HepG2 (cell line): ENCODE results near the gene CD93. TPM values are rescaled to one million over a fixed set of nuclear protein-coding genes. Genes with fewer than 3 reads are reported as not detected.

Experiments used
- ATAC-seq: fragments of 200-7000 bp; cut with Tn5 transposase; 3 replicates; pipeline ENCODE4 v1.9.1; 2020; ENCODE audit warnings: mild to moderate bottlenecking, moderate library complexity
- BruUV-seq: library from RNA; stranded (reverse); fragments of 400-500 nt; replicated peaks from 2 replicates; lab custom pipeline; 2021; lab: Mats Ljungman, UMichigan
- CTCF ChIA-PET: fragments of 300-600 bp; formaldehyde crosslinking; extraction: SDS; loops from one replicate; lab custom pipeline; 2021; ENCODE audit warnings: low total read pairs, inconsistent platforms, low intra/inter-chr PET ratio; lab: Yijun Ruan, JAX
- POLR2A ChIA-PET: fragments of 350-600 bp; sonication (Branson Sonifier 250); formaldehyde crosslinking; loops from one replicate; lab custom pipeline; 2020; ENCODE audit warnings: antibody characterized with exemption, inconsistent platforms; lab: Yijun Ruan, JAX
- DNase-seq: peaks from one replicate; pipeline ENCODE4 v3.0.0-alpha.2; 2015; ENCODE audit warnings: low spot score
- FAIRE-seq: peaks from 3 replicates; lab custom pipeline; 2011; peaks lifted over from hg19 to GRCh38; lab: Jason Lieb, UNC
- H2AFZ ChIP-seq: one replicate; pipeline ENCODE4 v1.6.1; 2011; ENCODE audit warnings: low read length, inconsistent platforms
- H3K27ac ChIP-seq: fragments of 300-600 bp; 3 replicates; pipeline ENCODE4 v1.8.0; 2011; ENCODE audit warnings: mixed run types, mild to moderate bottlenecking, mixed read lengths, low read length, inconsistent platforms; ENCODE audit not compliant: insufficient read depth; ENCODE audit errors: extremely low read length
- H3K27me3 ChIP-seq, 2 experiments: fragments of 200-600 bp in 1 of 2; 2 replicates in 1 of 2; 3 replicates in 1 of 2; pipeline versions ENCODE4 v1.6.0 to v1.8.0; 2011; ENCODE audit warnings: low read length in 2 of 2, mild to moderate bottlenecking in 2 of 2, moderate library complexity in 2 of 2, inconsistent platforms in 1 of 2; ENCODE audit not compliant: insufficient read depth in 2 of 2, control insufficient read depth in 1 of 2
- H3K36me3 ChIP-seq, 2 experiments: fragments of 200-600 bp in 1 of 2; replicated peaks in 1 of 2; 2 replicates in 1 of 2; 3 replicates in 1 of 2; pipeline versions ENCODE4 v1.5.1 to v1.8.0; 2011; ENCODE audit warnings: low read length in 2 of 2, inconsistent platforms in 1 of 2; ENCODE audit not compliant: insufficient read depth in 2 of 2, control insufficient read depth in 1 of 2
- H3K4me1 ChIP-seq: 2 replicates; pipeline ENCODE4 v1.5.1; 2012; ENCODE audit warnings: low read length, inconsistent platforms; ENCODE audit not compliant: insufficient read depth
- H3K4me2 ChIP-seq: 2 replicates; pipeline ENCODE4 v1.6.0; 2011; ENCODE audit warnings: low read depth, low read length, inconsistent platforms
- H3K4me3 ChIP-seq, 3 experiments: fragments of 200-600 bp in 1 of 3; sonication (generic), shearing (Covaris generic) in 1 of 3; replicated peaks in 1 of 3; 2 replicates each; pipeline ENCODE4 v1.5.1; 2011 to 2016; ENCODE audit warnings: low read length in 3 of 3, inconsistent platforms in 2 of 3, low read depth in 2 of 3, mild to moderate bottlenecking in 2 of 3, control low read depth in 1 of 3, mixed read lengths in 1 of 3; ENCODE audit not compliant: insufficient read depth in 1 of 3
- H3K79me2 ChIP-seq: one replicate; pipeline ENCODE4 v1.6.1; 2011; ENCODE audit warnings: low read length, inconsistent platforms; ENCODE audit not compliant: insufficient read depth
- H3K9ac ChIP-seq: 2 replicates; pipeline ENCODE4 v1.6.0; 2011; ENCODE audit warnings: mild to moderate bottlenecking, low read depth, low read length, inconsistent platforms; ENCODE audit not compliant: insufficient read depth
- H3K9me3 ChIP-seq: 2 replicates; pipeline ENCODE4 v1.5.1; 2012; ENCODE audit warnings: mild to moderate bottlenecking, low read length
- H4K20me1 ChIP-seq: 2 replicates; pipeline ENCODE4 v1.6.0; 2011; ENCODE audit warnings: inconsistent platforms, mild to moderate bottlenecking, low read length, moderate library complexity; ENCODE audit not compliant: insufficient read depth
- CREM ChIP-seq, 2 experiments: sonication (generic) in 1 of 2; formaldehyde crosslinking in 1 of 2; IDR thresholded peaks; 2 replicates each; pipeline versions ENCODE4 v1.4.0 to v1.6.1; 2016 to 2020; ENCODE audit warnings: antibody characterized with exemption in 1 of 2, mild to moderate bottlenecking in 1 of 2, missing genetic modification reagents in 1 of 2
- FOSL2 ChIP-seq: sonication (generic); formaldehyde crosslinking; IDR thresholded peaks from 2 replicates; pipeline ENCODE4 v1.4.0; 2020; ENCODE audit warnings: missing genetic modification reagents
- GATAD2A ChIP-seq: IDR thresholded peaks from 2 replicates; pipeline ENCODE4 v1.6.1; 2016
- NFATC3 ChIP-seq: sonication (generic); formaldehyde crosslinking; IDR thresholded peaks from 2 replicates; pipeline ENCODE4 v1.5.1; 2020; ENCODE audit warnings: mild to moderate bottlenecking, missing genetic modification reagents
- RCOR2 ChIP-seq: IDR thresholded peaks from 2 replicates; pipeline ENCODE4 v1.6.1; 2016; ENCODE audit warnings: missing biosample characterization, missing genetic modification reagents
- TCF7 ChIP-seq: sonication (generic); IDR thresholded peaks from 2 replicates; pipeline ENCODE4 v1.6.1; 2016; ENCODE audit warnings: antibody characterized with exemption, low read depth
- ZNF224 ChIP-seq: sonication (generic); formaldehyde crosslinking; IDR thresholded peaks from 2 replicates; pipeline ENCODE4 v1.5.0; 2020; ENCODE audit warnings: mild to moderate bottlenecking, missing genetic modification reagents
- ZNF362 ChIP-seq: sonication (generic); formaldehyde crosslinking; IDR thresholded peaks from 2 replicates; pipeline ENCODE4 v1.4.0; 2020; ENCODE audit warnings: missing genetic modification reagents, mild to moderate bottlenecking, borderline replicate concordance
- ZNF615 ChIP-seq: sonication (generic); formaldehyde crosslinking; IDR thresholded peaks from 2 replicates; pipeline ENCODE4 v1.5.0; 2020; ENCODE audit warnings: mild to moderate bottlenecking, missing genetic modification reagents, borderline replicate concordance
- WGBS: methylation state at CpG from one replicate; pipeline ENCODE4 v1.1.6; 2017; ENCODE audit warnings: low lambda C conversion rate; 5-methylcytosine and 5-hydroxymethylcytosine counted together
- in situ Hi-C: cut with HindIII; loops from 2 replicates; pipeline ENCODE4 v1.10.0; 2017; ENCODE audit warnings: low pct_unique_long_range_greater_than_20kb; ENCODE audit not compliant: extremely low pct_ligation_motif_present
- intact Hi-C: fragments of 100-400 bp; cut with micrococcal nuclease; formaldehyde crosslinking; loops from one replicate; pipeline ENCODE4 v1.10.0; 2022; ENCODE audit not compliant: unreplicated experiment
- polyA plus RNA-seq, 8 experiments: library from polyadenylated mRNA; depleted of rRNA in 3 of 8; stranded (reverse) in 7 of 8; unstranded in 1 of 8; fragments of >200 nt; fragmentation: Illumina TruSeq in 4 of 8; extraction: Trizol in 4 of 8; gene quantifications; 2 replicates each; pipeline versions ENCODE4 v1.2.1 to v1.2.3, GENCODE V29; 2011 to 2016; ENCODE audit warnings: low read depth in 4 of 8, missing spikeins in 1 of 8, mixed read lengths in 1 of 8; ENCODE audit not compliant: insufficient read depth in 1 of 8
- total RNA-seq, 5 experiments: library from RNA; depleted of rRNA; stranded (reverse); fragments of >200 nt; fragmentation: Illumina TruSeq; extraction: Trizol; gene quantifications; 2 replicates each; pipeline ENCODE4 v1.2.3, GENCODE V29; 2016; ENCODE audit warnings: low read depth in 1 of 5

CD93 gene
- total and polyA plus RNA-seq, 2 of the 13 experiments (the other 11 are each of a cell fraction or from before 2014, with no cell fraction given): not detected

DNA sequence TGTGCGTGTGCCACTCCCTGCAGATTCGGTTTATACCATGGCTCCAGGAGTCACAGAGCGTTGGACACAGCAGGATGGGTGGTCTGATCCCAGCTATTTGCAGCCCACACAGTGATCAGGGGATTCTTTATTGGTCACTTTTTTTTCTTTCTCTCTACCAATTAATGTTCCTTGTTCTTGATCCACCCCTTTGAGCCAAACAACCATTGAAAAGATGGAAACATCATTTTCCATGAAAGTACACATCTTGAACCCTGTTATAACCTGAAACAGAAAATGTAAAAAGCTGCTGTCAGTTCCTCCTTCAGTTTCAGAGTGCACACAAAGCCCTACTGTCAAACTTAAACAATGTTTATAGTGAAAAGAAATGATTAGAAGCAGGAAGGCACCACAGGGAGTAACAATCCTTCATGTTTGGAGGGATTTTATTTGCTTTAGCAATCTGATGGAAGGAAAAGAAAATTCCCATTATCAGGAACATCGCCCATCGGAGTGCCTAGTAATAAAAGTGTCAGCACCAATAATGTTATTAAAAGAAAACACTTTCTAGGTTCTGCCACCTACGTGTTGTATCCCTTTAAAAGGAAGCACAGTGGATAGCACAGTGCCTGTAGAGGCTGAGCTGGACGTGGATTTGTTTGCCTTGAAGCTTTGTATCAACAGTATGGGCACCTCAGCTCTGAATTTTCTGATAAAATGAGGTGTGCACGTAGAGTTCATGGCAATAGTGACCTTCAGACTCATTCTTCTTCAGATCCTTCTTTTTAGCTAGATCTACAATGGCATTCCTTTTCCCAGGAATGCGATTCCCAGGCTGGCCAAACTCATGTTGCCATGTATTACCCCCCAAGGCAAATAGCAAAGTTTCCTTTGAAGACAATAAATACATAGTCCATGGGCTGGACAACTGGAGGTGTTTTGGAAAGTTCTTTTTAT is 20.6 kb downstream of the CD93 start:
- Histone ChIP-seq H2AFZ (no peak overlapping the region), H3K9ac (no peak overlapping the region), H3K4me1 (peaks cover 9% of the 10 kb centered on the region), H3K9me3 (no peaks in the 10 kb centered on the region), H4K20me1 (no peaks in the 10 kb centered on the region), H3K36me3 (no peaks in the 10 kb centered on the region), H3K79me2 (no peaks in the 10 kb centered on the region), H3K27ac (no peak overlapping the region), H3K4me3 (no peak overlapping the region), H3K27me3 (no peaks in the 10 kb centered on the region), H3K4me2 (no peak overlapping the region)
- FAIRE-seq (no peak), DNase-seq (peak; percentile 54), ATAC-seq (no peak)
- peak; percentile 33; the same call in 1 of the 2 replicates for TF ChIP-seq CREM (IDR thresholded peaks at IDR 0.05)
- no peak for TF ChIP-seq CREM (CRISPR knock-in tag; IDR thresholded peaks at IDR 0.05)
- no peak for TF ChIP-seq ZNF224 (CRISPR knock-in tag)
- no peak for TF ChIP-seq RCOR2
- no peak for TF ChIP-seq GATAD2A
- TF ChIP-seq ZNF615 (CRISPR knock-in tag): no peak
- TF ChIP-seq TCF7: peak; percentile 55; the same call in 1 of the 2 replicates
- in situ Hi-C loops (no loop called here), intact Hi-C loops (no loop called here)
- POLR2A ChIA-PET: no interaction called here
- no TSS peak for BruUV-seq
- 18% methylated on average over 9 of the region's 9 CpGs for WGBS
- CTCF ChIA-PET: no interaction called here

GRCh38 chr20:23063581-23063980 is 22.5 kb downstream of the CD93 start:
- ATAC-seq (no peak), DNase-seq (no peak)
- peaks cover 9% of the 10 kb centered on the region for H3K4me1 ChIP-seq
- H3K4me2 ChIP-seq: no peak overlapping the region
- H3K4me3 ChIP-seq: no peak overlapping the region
- H3K27ac ChIP-seq: no peak overlapping the region
- POLR2A ChIA-PET: no interaction called here
- intact Hi-C loops: no loop called here
- no TSS peak for BruUV-seq
- H3K36me3 ChIP-seq: no peaks in the 10 kb centered on the region
- in situ Hi-C loops: no loop called here
- H3K9me3 ChIP-seq: no peaks in the 10 kb centered on the region
- H2AFZ ChIP-seq: no peak overlapping the region
- TF ChIP-seq NFATC3 (no peak), ZNF362 (CRISPR knock-in tag) (no peak), FOSL2 (no peak)
- TF ChIP-seq, all 625 proteins: peak for 0
- H3K9ac ChIP-seq: no peak overlapping the region
- 7% methylated on average over 2 of the region's 2 CpGs for WGBS
- CTCF ChIA-PET: no interaction called here
- H3K79me2 ChIP-seq: no peaks in the 10 kb centered on the region
- no peaks in the 10 kb centered on the region for H4K20me1 ChIP-seq
- no peaks in the 10 kb centered on the region for H3K27me3 ChIP-seq
- FAIRE-seq: no peak
